ENCODE results near the gene CCDC127. TPM values are rescaled to one million over a fixed set of nuclear protein-coding genes. Genes with fewer than 3 reads are reported as not detected.

CCDC127 gene
- total RNA-seq, 1 experiment from 2014 or later, result 10.5 TPM

- BruUV-seq (replicated peaks), result no TSS peak
- H3K27me3 ChIP-seq (replicated peaks; ENCODE audit: control insufficient read depth, insufficient read depth, low read length), result no peaks in the 10 kb centered on the region
- no peak for DNase-seq
- H3K4me3 ChIP-seq (ENCODE audit: low read depth, low read length), result no peak overlapping the region
- POLR2A ChIA-PET, result interaction anchor here (0.6 kb wide), 1 partner anchor 466 kb away, joined by 3 read pairs; no protein-coding TSS in a partner anchor
- CTCF ChIA-PET, result no interaction called here
- H3K36me3 ChIP-seq (ENCODE audit: control insufficient read depth, insufficient read depth, low read length), result no peaks in the 10 kb centered on the region
- intact Hi-C loops (cut with micrococcal nuclease; ENCODE audit: unreplicated experiment), result no loop called here
- H3K9me3 ChIP-seq, result no peaks in the 10 kb centered on the region
- Mint-ChIP-seq H3K4me3 (ENCODE audit: unreplicated experiment) (no peak overlapping the region), H3K36me3 (ENCODE audit: insufficient read depth, unreplicated experiment) (peaks cover 6% of the 10 kb centered on the region), H3K9me3 (ENCODE audit: unreplicated experiment) (no peaks in the 10 kb centered on the region), H3K27me3 (ENCODE audit: insufficient read depth, unreplicated experiment) (no peaks in the 10 kb centered on the region), H3K4me1 (ENCODE audit: low read depth, unreplicated experiment) (peaks cover 8% of the 10 kb centered on the region), H3K27ac (ENCODE audit: unreplicated experiment) (no peak overlapping the region)
- H3K4me1 ChIP-seq, result no peaks in the 10 kb centered on the region
- TF ChIP-seq CTCF (IDR thresholded peaks at IDR 0.05; ENCODE audit: insufficient read depth in 1 of 2, low read depth in 1 of 2, low read length in 1 of 2, severe bottlenecking in 1 of 2, unreplicated experiment in 1 of 2), result no peak
These were observed 25.8 kb downstream of the CCDC127 start for GRCh38 chr5:191949-192690.

- Histone ChIP-seq H3K4me1 (no peaks in the 10 kb centered on the region), H3K9me3 (no peaks in the 10 kb centered on the region), H3K36me3 (ENCODE audit: control insufficient read depth, insufficient read depth, low read length) (no peaks in the 10 kb centered on the region), H3K4me3 (ENCODE audit: low read depth, low read length) (no peak within 1 kb of the TSS), H3K27me3 (replicated peaks; ENCODE audit: control insufficient read depth, insufficient read depth, low read length) (no peaks in the 10 kb centered on the region)
- Mint-ChIP-seq H3K4me1 (ENCODE audit: low read depth, unreplicated experiment) (peaks cover 8% of the 10 kb centered on the region), H3K27me3 (ENCODE audit: insufficient read depth, unreplicated experiment) (no peaks in the 10 kb centered on the region), H3K27ac (ENCODE audit: unreplicated experiment) (no peak within 1 kb of the TSS), H3K4me3 (ENCODE audit: unreplicated experiment) (no peak within 1 kb of the TSS), H3K9me3 (ENCODE audit: unreplicated experiment) (no peaks in the 10 kb centered on the region), H3K36me3 (ENCODE audit: insufficient read depth, unreplicated experiment) (peaks cover 6% of the 10 kb centered on the region)
- TF ChIP-seq CTCF (IDR thresholded peaks at IDR 0.05; ENCODE audit: insufficient read depth in 1 of 2, low read depth in 1 of 2, low read length in 1 of 2, severe bottlenecking in 1 of 2, unreplicated experiment in 1 of 2), result no peak
- intact Hi-C loops (cut with micrococcal nuclease; ENCODE audit: unreplicated experiment), result no loop called here
- ChIA-PET CTCF (no interaction called here), POLR2A (interaction anchor here (0.6 kb wide), 1 partner anchor 467 kb away, joined by 3 read pairs; no protein-coding TSS in a partner anchor)
- no peak for DNase-seq
- BruUV-seq (replicated peaks), result no TSS peak
These were observed 26.7 kb downstream of the CCDC127 start, which contains the start of gene LRRC14B for GRCh38 chr5:191036-191948. Gene LRRC14B, plus strand, starts transcription at chr5:191495. Its CDS starts 44 bp downstream, at chr5:191539.

GRCh38 chr5:190366-191035, 27.5 kb downstream of the CCDC127 start:
- CTCF ChIA-PET, result no interaction called here
- no peaks in the 10 kb centered on the region for H3K9me3 Mint-ChIP-seq (ENCODE audit: unreplicated experiment)
- POLR2A ChIA-PET, result no interaction called here
- no peaks in the 10 kb centered on the region for H3K27me3 ChIP-seq (replicated peaks; ENCODE audit: control insufficient read depth, insufficient read depth, low read length)
- H3K9me3 ChIP-seq, result no peaks in the 10 kb centered on the region
- H3K36me3 ChIP-seq (ENCODE audit: control insufficient read depth, insufficient read depth, low read length), result no peaks in the 10 kb centered on the region
- TF ChIP-seq CTCF (IDR thresholded peaks at IDR 0.05; ENCODE audit: insufficient read depth in 1 of 2, low read depth in 1 of 2, low read length in 1 of 2, severe bottlenecking in 1 of 2, unreplicated experiment in 1 of 2), result no peak
- no peak overlapping the region for H3K4me3 ChIP-seq (ENCODE audit: low read depth, low read length)
- peaks cover 6% of the 10 kb centered on the region for H3K36me3 Mint-ChIP-seq (ENCODE audit: insufficient read depth, unreplicated experiment)
- H3K27ac Mint-ChIP-seq (ENCODE audit: unreplicated experiment), result no peak overlapping the region
- no peak for DNase-seq
- H3K4me1 ChIP-seq, result no peaks in the 10 kb centered on the region
- H3K27me3 Mint-ChIP-seq (ENCODE audit: insufficient read depth, unreplicated experiment), result no peaks in the 10 kb centered on the region
- BruUV-seq (replicated peaks), result no TSS peak
- H3K4me1 Mint-ChIP-seq (ENCODE audit: low read depth, unreplicated experiment), result peaks cover 8% of the 10 kb centered on the region
- intact Hi-C loops (cut with micrococcal nuclease; ENCODE audit: unreplicated experiment), result no loop called here
- H3K4me3 Mint-ChIP-seq (ENCODE audit: unreplicated experiment), result no peak overlapping the region
